HTERT RPE-1 (cell line): ENCODE results near the gene PGF.

Experiments used
- in situ Hi-C: fragments of 300-500 bp; cut with MboI; formaldehyde crosslinking; loops from 4 replicates; pipeline ENCODE4 v1.14.3; 2020; ENCODE audit warnings: low sequenced_read_pairs

Gene PGF

GRCh38 chr14:74979029-74979428 is 23.6 kb upstream of the PGF start:
- in situ Hi-C loops, result no loop called here

GRCh38 chr14:74978416-74978947 is 23.1 kb upstream of the PGF start:
- in situ Hi-C loops, result no loop called here

GRCh38 chr14:74977901-74978385 is 22.5 kb upstream of the PGF start:
- in situ Hi-C loops, result no loop called here

GRCh38 chr14:74977164-74977900 is 21.9 kb upstream of the PGF start:
- in situ Hi-C loops, result no loop called here

GRCh38 chr14:74976264-74977113 is 21.1 kb upstream of the PGF start:
- in situ Hi-C loops, result no loop called here

- in situ Hi-C loops, result no loop called here
These were observed 19.8 kb upstream of the PGF start for GRCh38 chr14:74975059-74975810.

GRCh38 chr14:74974364-74975058 is 19.1 kb upstream of the PGF start:
- in situ Hi-C loops, result no loop called here

- in situ Hi-C loops, result no loop called here
These were observed 18.5 kb upstream of the PGF start for GRCh38 chr14:74973905-74974363.

GRCh38 chr14:74973003-74973653 is 17.7 kb upstream of the PGF start:
- in situ Hi-C loops, result no loop called here

GRCh38 chr14:74968811-74969210 is 13.4 kb upstream of the PGF start:
- in situ Hi-C loops, result no loop called here

- in situ Hi-C loops, result no loop called here
These were observed 10.2 kb upstream of the PGF start for GRCh38 chr14:74965486-74966153.

GRCh38 chr14:74964787-74965485 is 9.5 kb upstream of the PGF start:
- in situ Hi-C loops, result no loop called here

GRCh38 chr14:74963705-74964271 is 8.4 kb upstream of the PGF start:
- in situ Hi-C loops, result no loop called here

GRCh38 chr14:74963178-74963704 is 7.8 kb upstream of the PGF start:
- in situ Hi-C loops, result no loop called here

- in situ Hi-C loops, result no loop called here
These were observed 7.1 kb upstream of the PGF start for GRCh38 chr14:74962493-74962892.

- in situ Hi-C loops, result no loop called here
These were observed 6.6 kb upstream of the PGF start for GRCh38 chr14:74962046-74962445.

- in situ Hi-C loops, result no loop called here
These were observed 6.0 kb upstream of the PGF start for GRCh38 chr14:74961238-74961911.

GRCh38 chr14:74960736-74961135 is 5.3 kb upstream of the PGF start:
- in situ Hi-C loops, result no loop called here
